ENCODE measurements around the gene METTL21C.

The METTL21C gene

GRCh38 chr13:102642475-102642874, 52.4 kb downstream of the METTL21C start:
- TF ChIP-seq, protein P1, sequence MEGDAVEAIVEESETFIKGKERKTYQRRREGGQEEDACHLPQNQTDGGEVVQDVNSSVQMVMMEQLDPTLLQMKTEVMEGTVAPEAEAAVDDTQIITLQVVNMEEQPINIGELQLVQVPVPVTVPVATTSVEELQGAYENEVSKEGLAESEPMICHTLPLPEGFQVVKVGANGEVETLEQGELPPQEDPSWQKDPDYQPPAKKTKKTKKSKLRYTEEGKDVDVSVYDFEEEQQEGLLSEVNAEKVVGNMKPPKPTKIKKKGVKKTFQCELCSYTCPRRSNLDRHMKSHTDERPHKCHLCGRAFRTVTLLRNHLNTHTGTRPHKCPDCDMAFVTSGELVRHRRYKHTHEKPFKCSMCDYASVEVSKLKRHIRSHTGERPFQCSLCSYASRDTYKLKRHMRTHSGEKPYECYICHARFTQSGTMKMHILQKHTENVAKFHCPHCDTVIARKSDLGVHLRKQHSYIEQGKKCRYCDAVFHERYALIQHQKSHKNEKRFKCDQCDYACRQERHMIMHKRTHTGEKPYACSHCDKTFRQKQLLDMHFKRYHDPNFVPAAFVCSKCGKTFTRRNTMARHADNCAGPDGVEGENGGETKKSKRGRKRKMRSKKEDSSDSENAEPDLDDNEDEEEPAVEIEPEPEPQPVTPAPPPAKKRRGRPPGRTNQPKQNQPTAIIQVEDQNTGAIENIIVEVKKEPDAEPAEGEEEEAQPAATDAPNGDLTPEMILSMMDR (IDR thresholded peaks at IDR 0.05), result no peak
- Histone ChIP-seq H3K4me3 (ENCODE audit: low read depth in 1 of 2, low read length in 1 of 2) (no peak overlapping the region), H3K4me1 (ENCODE audit: control insufficient read depth in 1 of 2, insufficient read depth in 1 of 2, low read depth in 1 of 2, low read length in 1 of 2) (no peaks in the 10 kb centered on the region), H3K27ac (no peak overlapping the region), H3K27me3 (no peaks in the 10 kb centered on the region), H3K36me3 (peaks cover 94% of the 10 kb centered on the region), H3K9me3 (no peaks in the 10 kb centered on the region)

GRCh38 chr13:102642029-102642428, 52.8 kb downstream of the METTL21C start:
- H3K4me3 ChIP-seq (ENCODE audit: low read depth in 1 of 2, low read length in 1 of 2), result no peak overlapping the region
- H3K4me1 ChIP-seq (ENCODE audit: control insufficient read depth in 1 of 2, insufficient read depth in 1 of 2, low read depth in 1 of 2, low read length in 1 of 2), result no peaks in the 10 kb centered on the region
- H3K27me3 ChIP-seq, result no peaks in the 10 kb centered on the region
- no peaks in the 10 kb centered on the region for H3K9me3 ChIP-seq
- H3K36me3 ChIP-seq, result peaks cover 94% of the 10 kb centered on the region
- TF ChIP-seq, protein P1 (IDR thresholded peaks at IDR 0.05), result no peak
- H3K27ac ChIP-seq, result no peak overlapping the region

DNA sequence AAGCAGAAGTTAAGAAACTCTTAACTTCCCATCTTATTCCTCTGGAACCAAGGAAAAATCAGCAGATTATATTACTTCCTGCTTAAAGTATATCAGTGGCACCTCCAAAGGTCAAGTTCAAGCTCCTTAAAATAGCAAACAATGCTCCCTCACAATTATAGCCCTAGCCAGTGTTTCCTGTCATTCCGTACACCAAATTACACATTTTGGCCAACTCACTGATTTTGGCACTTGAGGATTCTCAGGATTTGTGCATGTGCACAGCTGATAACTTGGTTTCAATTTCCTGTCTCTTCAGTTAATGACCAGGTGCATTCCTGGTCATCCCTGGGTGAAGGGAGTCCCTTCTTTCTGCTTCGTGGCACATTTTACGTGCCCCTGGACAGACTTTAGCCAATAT, 56.1 kb downstream of the METTL21C start:
- Histone ChIP-seq H3K27me3 (no peaks in the 10 kb centered on the region), H3K36me3 (peaks cover 95% of the 10 kb centered on the region), H3K4me1 (ENCODE audit: control insufficient read depth in 1 of 2, insufficient read depth in 1 of 2, low read depth in 1 of 2, low read length in 1 of 2) (no peaks in the 10 kb centered on the region), H3K4me3 (ENCODE audit: low read depth in 1 of 2, low read length in 1 of 2) (no peak overlapping the region), H3K27ac (no peak overlapping the region), H3K9me3 (no peaks in the 10 kb centered on the region)
- TF ChIP-seq, protein P1 (IDR thresholded peaks at IDR 0.05), result no peak

All from neutrophil (primary cell).